ENCODE results near the gene NADK. TPM values are rescaled to one million over a fixed set of nuclear protein-coding genes. Genes with fewer than 3 reads are reported as not detected.

NADK gene
- total RNA-seq, 2 donors from 2014 or later = 64.5 to 91.1 TPM

DNA sequence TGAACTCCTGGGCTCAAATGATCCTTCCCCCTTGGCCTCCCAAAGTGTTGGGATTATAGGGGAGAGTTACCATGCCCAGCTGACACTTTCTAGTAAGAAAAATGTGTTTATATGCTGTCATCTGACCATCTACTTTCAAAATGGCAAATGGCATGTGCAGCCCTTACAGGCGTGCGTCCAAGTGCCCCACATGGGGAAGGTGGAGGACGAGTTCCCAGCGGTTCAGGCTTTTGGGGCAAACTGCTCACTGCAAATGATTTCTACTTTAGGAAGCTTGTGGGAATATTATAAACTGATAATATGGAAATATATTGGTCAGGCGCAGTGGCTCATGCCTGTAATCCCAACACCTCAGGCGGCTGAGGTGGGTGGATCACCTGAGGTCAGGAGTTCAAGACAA, 41.5 kb upstream of the NADK start:
- Histone ChIP-seq H3K36me3 (no peaks in the 10 kb centered on the region), H3K27ac (no peak overlapping the region), H3K27me3 (replicated peaks; ENCODE audit: insufficient read depth) (no peaks in the 10 kb centered on the region), H3K9me3 (no peaks in the 10 kb centered on the region), H3K4me3 (no peak overlapping the region), H3K4me1 (replicated peaks) (no peaks in the 10 kb centered on the region)
- no peak for DNase-seq (ENCODE audit: low spot score)
- 96% methylated on average over 6 of the region's 6 CpGs for WGBS
- TF ChIP-seq, protein P1, sequence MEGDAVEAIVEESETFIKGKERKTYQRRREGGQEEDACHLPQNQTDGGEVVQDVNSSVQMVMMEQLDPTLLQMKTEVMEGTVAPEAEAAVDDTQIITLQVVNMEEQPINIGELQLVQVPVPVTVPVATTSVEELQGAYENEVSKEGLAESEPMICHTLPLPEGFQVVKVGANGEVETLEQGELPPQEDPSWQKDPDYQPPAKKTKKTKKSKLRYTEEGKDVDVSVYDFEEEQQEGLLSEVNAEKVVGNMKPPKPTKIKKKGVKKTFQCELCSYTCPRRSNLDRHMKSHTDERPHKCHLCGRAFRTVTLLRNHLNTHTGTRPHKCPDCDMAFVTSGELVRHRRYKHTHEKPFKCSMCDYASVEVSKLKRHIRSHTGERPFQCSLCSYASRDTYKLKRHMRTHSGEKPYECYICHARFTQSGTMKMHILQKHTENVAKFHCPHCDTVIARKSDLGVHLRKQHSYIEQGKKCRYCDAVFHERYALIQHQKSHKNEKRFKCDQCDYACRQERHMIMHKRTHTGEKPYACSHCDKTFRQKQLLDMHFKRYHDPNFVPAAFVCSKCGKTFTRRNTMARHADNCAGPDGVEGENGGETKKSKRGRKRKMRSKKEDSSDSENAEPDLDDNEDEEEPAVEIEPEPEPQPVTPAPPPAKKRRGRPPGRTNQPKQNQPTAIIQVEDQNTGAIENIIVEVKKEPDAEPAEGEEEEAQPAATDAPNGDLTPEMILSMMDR (IDR thresholded peaks at IDR 0.05) = no peak
- TF ChIP-seq POLR2AphosphoS5 (IDR thresholded peaks at IDR 0.05) (no peak), POLR2A (IDR thresholded peaks at IDR 0.05) (no peak)
- intact Hi-C loops (cut with DNase I) = no loop called here

GRCh38 chr1:1817221-1817620, 39.0 kb upstream of the NADK start:
- Histone ChIP-seq H3K4me1 (replicated peaks) (no peaks in the 10 kb centered on the region), H3K9me3 (no peaks in the 10 kb centered on the region), H3K27me3 (replicated peaks; ENCODE audit: insufficient read depth) (no peaks in the 10 kb centered on the region), H3K36me3 (no peaks in the 10 kb centered on the region), H3K27ac (no peak overlapping the region), H3K4me3 (no peak overlapping the region)
- 56% methylated on average over 3 of the region's 3 CpGs for WGBS
- no peak for DNase-seq (ENCODE audit: low spot score)
- no peak for TF ChIP-seq POLR2A (IDR thresholded peaks at IDR 0.05)
- intact Hi-C loops (cut with DNase I) = no loop called here

- intact Hi-C loops (cut with DNase I) = loop anchor here (2.0 kb wide), 1 partner anchor 21 kb away; no protein-coding TSS in a partner anchor
- no peak overlapping the region for H3K27ac ChIP-seq
- no peak for TF ChIP-seq POLR2AphosphoS5 (IDR thresholded peaks at IDR 0.05)
- no peak for TF ChIP-seq POLR2A (IDR thresholded peaks at IDR 0.05)
- TF ChIP-seq, protein P1 (IDR thresholded peaks at IDR 0.05) = no peak
- no peak overlapping the region for H3K4me3 ChIP-seq
- H3K27me3 ChIP-seq (replicated peaks; ENCODE audit: insufficient read depth) = no peaks in the 10 kb centered on the region
- H3K9me3 ChIP-seq = no peaks in the 10 kb centered on the region
- DNase-seq (ENCODE audit: low spot score) = no peak
- H3K36me3 ChIP-seq = no peaks in the 10 kb centered on the region
- 91% methylated on average over 14 of the region's 14 CpGs for WGBS
- no peaks in the 10 kb centered on the region for H3K4me1 ChIP-seq (replicated peaks)
Measured at GRCh38 chr1:1815606-1816281, 37.5 kb upstream of the NADK start.

GRCh38 chr1:1809489-1809888, 31.2 kb upstream of the NADK start:
- H3K4me1 ChIP-seq (replicated peaks) = no peaks in the 10 kb centered on the region
- intact Hi-C loops (cut with DNase I) = no loop called here
- no peaks in the 10 kb centered on the region for H3K9me3 ChIP-seq
- no peak overlapping the region for H3K27ac ChIP-seq
- WGBS = 93% methylated on average over 6 of the region's 6 CpGs
- no peak for TF ChIP-seq POLR2AphosphoS5 (IDR thresholded peaks at IDR 0.05)
- TF ChIP-seq, protein P1 (IDR thresholded peaks at IDR 0.05) = no peak
- TF ChIP-seq POLR2A (IDR thresholded peaks at IDR 0.05) = no peak
- no peak for DNase-seq (ENCODE audit: low spot score)
- no peak overlapping the region for H3K4me3 ChIP-seq
- no peaks in the 10 kb centered on the region for H3K36me3 ChIP-seq
- H3K27me3 ChIP-seq (replicated peaks; ENCODE audit: insufficient read depth) = no peaks in the 10 kb centered on the region

- DNase-seq (ENCODE audit: low spot score) = no peak
- TF ChIP-seq, protein P1 (IDR thresholded peaks at IDR 0.05) = no peak
- TF ChIP-seq POLR2A (IDR thresholded peaks at IDR 0.05) (no peak), POLR2AphosphoS5 (IDR thresholded peaks at IDR 0.05) (no peak)
- Histone ChIP-seq H3K9me3 (no peaks in the 10 kb centered on the region), H3K27ac (no peak overlapping the region), H3K4me3 (no peak overlapping the region), H3K27me3 (replicated peaks; ENCODE audit: insufficient read depth) (no peaks in the 10 kb centered on the region), H3K4me1 (replicated peaks) (no peaks in the 10 kb centered on the region), H3K36me3 (no peaks in the 10 kb centered on the region)
- WGBS = 94% methylated on average over 10 of the region's 10 CpGs
- intact Hi-C loops (cut with DNase I) = no loop called here
Measured at GRCh38 chr1:1808206-1808605, 29.9 kb upstream of the NADK start.

All from prostate gland (tissue), 2 donors.